HL-60/S4 treated with phorbol 12-myristate 13-acetate at 8.2 ng/mL for 4 days and 3 days (cell line): ENCODE data around the gene NTN5.
"Not testable (repeated sequence)": the region's sequence is repeated elsewhere in the genome, so short reads cannot be mapped to it uniquely, and the experiment has no call there.

Source experiments
- in situ Hi-C: fragments of 300-500 bp; cut with MboI; formaldehyde crosslinking; loops from 2 replicates; pipeline ENCODE4 v1.15.0; 2022; ENCODE audit warnings: low sequenced_read_pairs

The NTN5 gene

DNA sequence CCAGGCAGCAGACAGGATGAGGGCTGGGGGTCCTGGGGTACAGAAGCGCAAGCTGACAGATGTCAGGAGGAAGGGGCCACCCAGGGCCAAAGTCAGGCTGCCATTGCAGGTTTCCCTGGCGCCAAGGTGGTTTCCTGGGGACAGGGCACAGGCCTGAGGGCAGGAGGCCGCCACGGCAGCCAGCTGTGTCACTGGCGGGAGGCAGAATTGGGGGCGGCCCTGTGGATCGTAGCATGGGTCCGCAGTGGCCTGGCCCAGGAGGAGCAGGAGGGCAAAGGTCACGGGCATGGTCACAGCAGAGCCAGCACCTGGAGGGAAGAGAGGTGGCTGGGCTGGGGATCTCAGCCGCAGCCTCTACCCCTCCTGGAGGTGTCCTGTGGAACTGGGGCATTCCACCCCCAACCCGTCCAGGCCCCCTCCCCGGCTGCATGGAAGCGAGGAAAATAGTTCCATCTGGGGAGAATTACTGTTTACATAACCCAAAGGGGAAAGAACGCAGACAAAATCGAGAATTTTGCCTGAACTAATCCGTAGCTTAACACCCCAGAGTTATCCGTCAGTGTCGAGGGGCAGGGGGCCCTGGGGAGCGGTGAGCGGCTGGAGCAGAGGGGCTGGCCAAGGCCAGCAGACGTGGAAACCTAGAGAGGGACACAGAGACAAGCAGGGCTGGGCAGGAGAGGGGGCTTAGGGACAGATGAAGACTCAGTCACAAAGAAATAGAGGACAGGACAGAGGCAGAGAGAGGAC lies 1.9 kb downstream of the NTN5 start:
- in situ Hi-C loops: no loop called here

GRCh38 chr19:48669903-48670668 lies 2.7 kb downstream of the NTN5 start:
- in situ Hi-C loops: no loop called here

- in situ Hi-C loops: no loop called here
Observed at GRCh38 chr19:48668761-48669160, 4.1 kb downstream of the NTN5 start.

DNA sequence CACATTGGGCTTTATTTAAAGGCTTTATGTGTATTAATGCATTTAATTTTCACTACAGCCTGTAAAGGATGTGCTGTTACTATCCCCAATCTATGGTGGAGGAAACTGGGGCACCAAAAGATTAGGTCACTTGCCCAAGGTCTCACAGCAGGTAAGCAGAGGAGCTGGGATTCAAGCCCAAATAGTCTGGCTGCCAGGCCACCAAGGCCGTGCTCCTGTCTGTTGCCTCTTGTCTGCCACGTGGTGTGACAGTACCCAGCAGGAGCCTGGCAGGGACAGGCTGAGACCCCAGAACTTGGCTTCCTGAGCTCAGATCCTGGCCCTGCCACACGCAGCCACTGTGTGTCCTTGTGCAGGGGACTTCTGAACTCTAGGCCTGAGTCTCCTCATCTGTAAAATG lies 4.5 kb downstream of the NTN5 start:
- in situ Hi-C loops: no loop called here

- in situ Hi-C loops: no loop called here
Observed at GRCh38 chr19:48665786-48666185, 7.0 kb downstream of the NTN5 start.

DNA sequence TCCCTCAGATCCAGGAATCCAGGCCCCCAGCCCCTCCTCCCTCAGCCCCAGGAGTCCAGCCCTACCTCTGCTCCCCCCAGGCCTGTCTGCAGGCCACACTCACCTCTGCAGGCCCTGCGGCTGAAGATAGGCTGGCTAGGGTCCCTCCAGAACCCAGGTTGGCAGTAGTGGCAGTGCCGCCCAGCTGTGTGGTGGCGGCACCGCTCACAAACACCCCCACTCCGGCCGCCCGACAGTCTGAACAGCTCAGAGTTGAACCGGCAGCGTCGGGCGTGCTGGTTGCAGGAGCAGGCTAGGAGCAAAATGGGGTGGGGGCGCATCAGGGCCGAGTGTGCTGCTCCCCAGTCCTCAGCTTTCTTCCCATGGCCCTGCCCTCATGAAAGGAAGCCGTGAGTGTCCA lies 8.3 kb downstream of the NTN5 start:
- in situ Hi-C loops: no loop called here

- in situ Hi-C loops: no loop called here
Observed at GRCh38 chr19:48663667-48664066, 9.2 kb downstream of the NTN5 start.

GRCh38 chr19:48661711-48662090 lies 11.1 kb downstream of the NTN5 start:
- in situ Hi-C loops: no loop called here

DNA sequence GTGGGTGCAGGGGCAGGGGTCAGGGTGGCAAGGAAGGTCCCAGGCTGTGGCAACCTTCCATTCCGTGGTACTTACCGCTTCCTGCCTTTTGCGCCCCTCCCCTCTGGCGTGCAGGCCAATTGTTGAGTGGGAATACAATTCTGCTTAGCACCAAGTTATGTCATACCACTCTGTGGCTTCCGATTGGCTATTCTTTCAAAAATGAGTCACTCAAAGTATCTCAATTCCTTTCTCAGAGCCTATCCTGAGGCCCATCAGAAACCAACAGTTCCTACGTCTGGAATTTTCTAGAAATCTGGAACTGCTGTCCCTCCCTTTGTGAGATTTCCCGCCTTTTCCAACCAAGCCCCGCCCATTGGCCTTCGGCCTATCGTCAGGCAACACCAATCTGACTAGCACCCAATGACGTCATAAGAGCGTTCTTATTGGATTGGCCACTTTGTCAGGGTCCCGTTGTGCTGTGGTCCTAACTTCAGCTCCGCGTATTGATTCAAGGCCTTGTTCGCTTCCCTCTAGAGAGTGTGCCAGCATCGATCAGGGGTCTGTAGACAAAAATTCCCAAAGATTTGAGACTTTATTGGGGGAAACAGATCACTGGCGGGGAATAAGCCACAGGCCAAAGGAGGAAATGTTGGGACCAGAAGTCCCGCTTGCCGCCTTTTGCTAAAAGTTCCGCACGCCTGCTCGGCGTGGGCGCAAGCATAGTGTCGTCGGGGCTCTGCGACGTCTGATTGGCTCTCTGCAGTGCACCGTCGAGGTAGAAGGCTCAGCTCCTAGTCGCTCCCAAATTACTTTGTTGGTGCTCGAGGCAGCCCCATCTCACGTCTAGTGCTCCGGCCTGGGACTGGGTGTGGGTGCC lies 11.7 kb downstream of the NTN5 start:
- in situ Hi-C loops: no loop called here

GRCh38 chr19:48659768-48660167 lies 13.0 kb downstream of the NTN5 start:
- in situ Hi-C loops: no loop called here

- in situ Hi-C loops: no loop called here
Observed at GRCh38 chr19:48658483-48658882, 14.3 kb downstream of the NTN5 start.

DNA sequence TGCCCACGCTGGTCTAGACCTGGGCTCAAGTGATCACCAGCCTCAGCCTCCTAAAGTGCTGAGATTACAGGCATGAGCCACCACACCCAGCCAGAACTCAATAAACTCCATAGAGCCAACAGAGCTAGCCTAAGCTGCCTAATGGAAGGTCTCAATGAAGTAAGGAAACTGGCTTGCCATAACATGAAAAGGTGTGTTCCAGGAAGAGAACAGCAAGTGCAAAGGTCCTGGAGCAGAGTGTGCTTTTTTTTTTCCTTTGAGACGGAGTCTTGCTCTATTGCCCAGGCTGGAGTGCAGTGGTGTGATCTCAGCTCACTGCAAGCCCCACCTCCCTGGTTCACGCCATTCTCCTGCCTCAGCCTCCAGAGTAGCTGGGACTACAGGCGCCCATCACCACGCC lies 15.0 kb downstream of the NTN5 start:
- in situ Hi-C loops: not testable (repeated sequence)

GRCh38 chr19:48656840-48657474 lies 15.9 kb downstream of the NTN5 start:
- in situ Hi-C loops: no loop called here

- in situ Hi-C loops: no loop called here
Observed at GRCh38 chr19:48654299-48655059, 18.3 kb downstream of the NTN5 start.

DNA sequence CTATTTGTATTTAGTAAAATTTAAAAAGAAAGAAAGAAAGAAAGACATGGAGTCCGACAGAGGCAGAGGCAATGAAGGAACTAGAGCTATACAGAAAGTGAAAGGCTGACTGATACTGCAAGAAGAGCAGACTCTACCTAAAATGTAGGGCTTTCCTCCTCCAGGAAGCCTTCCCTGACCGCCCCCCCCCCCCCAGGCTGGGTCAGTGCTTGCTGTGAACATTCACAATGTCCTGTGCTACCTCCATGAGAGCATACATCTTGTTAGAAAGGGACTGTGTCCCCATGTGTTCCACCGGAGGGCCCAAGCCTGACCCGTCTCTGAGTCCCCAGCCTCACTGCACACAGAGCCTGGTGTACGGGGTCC lies 21.2 kb downstream of the NTN5 start:
- in situ Hi-C loops: no loop called here

DNA sequence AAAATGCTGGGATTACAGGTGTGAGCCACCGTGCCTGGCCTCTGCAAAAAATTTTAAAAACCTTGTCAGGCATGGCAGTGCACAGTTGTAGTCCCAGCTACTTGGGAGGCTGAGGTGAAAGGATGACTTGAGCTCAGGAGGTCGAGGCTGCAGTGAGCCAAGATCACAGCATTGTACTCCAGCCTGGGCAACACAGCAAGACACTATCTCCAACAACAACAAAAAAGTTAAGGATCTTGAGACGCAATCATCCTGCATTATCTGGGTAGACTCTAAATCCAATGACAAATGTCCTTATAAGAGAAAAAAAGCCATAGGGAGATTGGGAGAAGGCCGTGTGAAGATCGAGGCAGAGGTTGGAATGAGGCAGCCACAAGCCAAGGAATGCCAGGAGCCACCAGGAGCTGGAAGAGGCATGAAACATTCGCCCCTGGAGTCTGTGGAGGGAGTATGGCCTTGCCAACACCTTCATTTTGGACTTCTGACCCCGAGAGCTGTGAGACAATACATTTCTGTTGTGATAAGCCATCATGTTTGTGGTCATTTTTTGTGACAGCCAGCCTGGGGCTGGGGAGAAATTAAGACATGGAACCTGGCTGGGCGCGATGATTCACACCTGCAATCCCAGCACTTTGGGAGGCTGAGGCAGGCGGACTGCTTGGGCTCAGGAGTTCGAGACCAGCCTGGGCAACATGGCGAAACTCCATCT lies 21.7 kb downstream of the NTN5 start:
- in situ Hi-C loops: no loop called here

- in situ Hi-C loops: no loop called here
Observed at GRCh38 chr19:48648134-48648533, 24.7 kb downstream of the NTN5 start.

DNA sequence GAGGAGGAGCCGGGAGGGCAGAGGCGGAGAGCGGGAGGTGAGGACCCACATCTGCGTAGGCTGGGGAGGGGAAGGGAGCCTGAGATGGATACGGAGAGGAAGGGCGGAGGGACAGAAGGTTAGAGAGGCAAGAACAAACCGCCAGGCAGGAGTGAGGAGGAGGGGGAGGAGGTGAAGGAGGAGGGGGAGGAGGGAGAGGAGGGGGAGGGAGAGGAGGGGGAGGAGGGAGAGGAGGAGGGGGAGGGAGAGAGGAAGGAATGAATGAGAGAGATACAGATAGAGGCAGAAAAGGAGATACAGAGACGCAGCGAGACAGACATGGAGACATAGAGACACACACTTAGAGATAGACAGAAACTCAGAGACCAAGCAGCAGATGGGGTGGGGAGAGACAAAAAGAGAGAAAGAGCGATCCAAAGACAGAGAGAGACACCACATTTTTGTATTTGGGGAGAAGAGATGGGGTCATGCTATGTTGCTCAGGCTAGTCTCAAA lies 26.0 kb downstream of the NTN5 start:
- in situ Hi-C loops: no loop called here

- in situ Hi-C loops: no loop called here
Observed at GRCh38 chr19:48646001-48646721, 26.7 kb downstream of the NTN5 start, which contains the start of gene CA11. CA11 (minus strand) TSS chr19:48646187; CDS start chr19:48645632, 555 bp downstream.
